GM23248 (cell line): ENCODE measurements around the gene RNLS. TPM values are rescaled to one million over a fixed set of nuclear protein-coding genes. Genes with fewer than 3 reads are reported as not detected.
A peak's percentile ranks its signal among the peaks of the same experiment; 100 is the strongest.

Experiments used
- DNase-seq: peaks from one replicate; pipeline ENCODE4 v3.0.0-alpha.2; 2015
- H2AFZ ChIP-seq: fragments of 200-600 bp; sonication (generic); 2 replicates; pipeline ENCODE4 v1.6.1; 2016; ENCODE audit warnings: antibody characterized with exemption
- H3F3A ChIP-seq: fragments of 200-600 bp; sonication (generic); 2 replicates; pipeline ENCODE4 v1.6.1; 2016; ENCODE audit warnings: mild to moderate bottlenecking, antibody characterized with exemption, mixed run types; ENCODE audit not compliant: insufficient read depth
- H3K27ac ChIP-seq: fragments of 200-600 bp; sonication (generic); 2 replicates; pipeline ENCODE4 v1.5.1; 2016; ENCODE audit warnings: mild to moderate bottlenecking
- H3K27me3 ChIP-seq: fragments of 200-600 bp; sonication (generic); replicated peaks from 2 replicates; pipeline ENCODE4 v1.6.1; 2016; ENCODE audit warnings: mild to moderate bottlenecking; ENCODE audit not compliant: insufficient read depth
- H3K36me3 ChIP-seq: fragments of 200-600 bp; sonication (generic); 2 replicates; pipeline ENCODE4 v1.6.1; 2016; ENCODE audit warnings: low read depth, mild to moderate bottlenecking
- H3K4me1 ChIP-seq: fragments of 200-600 bp; sonication (generic); 2 replicates; pipeline ENCODE4 v1.6.1; 2016; ENCODE audit warnings: mild to moderate bottlenecking; ENCODE audit not compliant: insufficient read depth
- H3K4me2 ChIP-seq: fragments of 200-600 bp; sonication (generic); one replicate; pipeline ENCODE4 v1.6.1; 2016; ENCODE audit warnings: mild to moderate bottlenecking; ENCODE audit not compliant: unreplicated experiment
- H3K4me3 ChIP-seq: fragments of 200-600 bp; sonication (generic); 2 replicates; pipeline ENCODE4 v1.5.1; 2016; ENCODE audit warnings: mild to moderate bottlenecking
- H3K79me2 ChIP-seq: fragments of 200-600 bp; sonication (generic); 2 replicates; pipeline ENCODE4 v1.6.1; 2016; ENCODE audit warnings: mild to moderate bottlenecking; ENCODE audit not compliant: insufficient read depth
- H3K9ac ChIP-seq: fragments of 200-600 bp; sonication (generic); 2 replicates; pipeline ENCODE4 v1.6.1; 2016; ENCODE audit warnings: mild to moderate bottlenecking
- H3K9me2 ChIP-seq: fragments of 200-600 bp; sonication (generic); 2 replicates; pipeline ENCODE4 v1.6.1; 2016; ENCODE audit warnings: mixed run types, mild to moderate bottlenecking, moderate library complexity; ENCODE audit not compliant: insufficient read depth
- H3K9me3 ChIP-seq: fragments of 200-600 bp; sonication (generic); one replicate; pipeline ENCODE4 v1.6.1; 2017; ENCODE audit warnings: low read depth
- H4K20me1 ChIP-seq: fragments of 200-600 bp; sonication (generic); 2 replicates; pipeline ENCODE4 v1.6.0; 2016; ENCODE audit not compliant: insufficient read depth
- EZH2 ChIP-seq: fragments of 200-600 bp; sonication (generic); IDR thresholded peaks from 2 replicates; pipeline ENCODE4 v1.6.1; 2018; ENCODE audit warnings: antibody characterized with exemption, mild to moderate bottlenecking; ENCODE audit not compliant: insufficient read depth, poor library complexity, severe bottlenecking
- EZH2phosphoT487 ChIP-seq: fragments of 200-600 bp; sonication (generic); IDR thresholded peaks from 2 replicates; pipeline ENCODE4 v1.6.1; 2018; ENCODE audit warnings: antibody characterized with exemption, moderate library complexity, mild to moderate bottlenecking, low read depth; ENCODE audit not compliant: insufficient read depth
- WGBS, 2 experiments: methylation state at CpG; one replicate each; pipeline ENCODE4 v1.1.6; 2015 to 2017; ENCODE audit warnings: low lambda C conversion rate in 2 of 2, low coverage in 1 of 2; ENCODE audit errors: missing lambda C conversion rate in 2 of 2; 5-methylcytosine and 5-hydroxymethylcytosine counted together
- in situ Hi-C: fragments of 300-500 bp; cut with MboI; formaldehyde crosslinking; loops from 2 replicates; pipeline ENCODE4 v1.15.0; 2020
- polyA plus RNA-seq: library from polyadenylated mRNA; unstranded; fragments of >200 nt; fragmentation: Nextera tagmentation; extraction: Ambion mirVana; gene quantifications from 2 replicates; pipeline ENCODE4 v1.2.1, GENCODE V29; 2016
- total RNA-seq: library from RNA; depleted of rRNA; stranded (reverse); fragments of >200 nt; shearing (Covaris generic); gene quantifications from 2 replicates; pipeline ENCODE4 v1.2.3, GENCODE V29; 2014

The RNLS gene
- total and polyA plus RNA-seq, 2 experiments from 2014 or later, result 11.5 to 23.1 TPM

DNA sequence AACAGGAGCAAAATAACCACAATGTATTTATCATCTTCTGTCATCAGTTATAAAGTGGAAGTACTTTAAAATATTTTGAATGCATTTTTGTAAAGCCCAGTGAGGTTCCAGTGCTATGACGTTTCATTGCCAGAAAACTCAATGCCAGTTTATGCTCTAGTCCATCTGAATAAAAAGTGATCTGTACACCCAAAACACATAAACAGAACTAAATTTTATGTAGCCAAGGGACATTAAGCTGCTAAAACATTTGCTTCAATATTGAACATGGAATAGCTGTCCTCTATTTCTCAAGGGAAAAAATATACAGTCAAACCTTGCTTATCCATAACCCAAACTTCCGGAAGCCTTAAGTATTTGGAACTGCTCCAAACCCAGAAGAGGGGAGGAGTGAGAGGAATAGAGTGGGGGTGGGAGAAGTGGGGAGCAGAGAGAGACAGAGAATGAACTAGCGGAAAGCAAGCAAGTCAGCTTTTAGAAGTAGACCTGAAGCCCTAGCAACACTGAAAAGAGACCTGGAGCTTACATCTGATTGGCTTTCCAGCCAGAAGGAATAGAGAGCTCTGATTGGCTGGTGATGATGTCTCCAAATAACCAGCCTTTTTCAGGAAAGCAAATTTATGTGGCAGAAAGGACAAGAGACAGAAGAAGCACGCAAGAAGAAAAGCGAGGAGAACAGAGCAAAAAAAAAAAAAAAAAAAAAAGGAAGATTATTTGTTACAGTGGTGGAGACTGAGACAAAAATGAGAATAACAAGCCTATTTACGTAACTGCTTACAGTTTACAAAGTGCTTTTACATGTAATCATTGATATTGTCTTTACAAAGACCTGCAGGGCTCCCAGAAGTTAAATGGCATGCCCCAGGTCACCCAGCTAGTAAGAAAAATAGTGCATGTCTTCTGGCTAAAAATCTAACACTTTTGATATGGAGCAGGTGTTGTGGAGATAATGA is 196.0 kb downstream of the RNLS start:
- in situ Hi-C loops, result no loop called here
- no peak overlapping the region for H3K4me3 ChIP-seq

GRCh38 chr10:88386204-88386788 is 196.8 kb downstream of the RNLS start:
- Histone ChIP-seq H3K4me3 (no peak overlapping the region), H3K36me3 (no peaks in the 10 kb centered on the region), H3K27me3 (no peaks in the 10 kb centered on the region), H3K79me2 (no peaks in the 10 kb centered on the region), H3K4me2 (peak overlapping the region; percentile 33), H4K20me1 (no peaks in the 10 kb centered on the region), H3K9ac (no peak overlapping the region), H3K9me2 (no peaks in the 10 kb centered on the region), H2AFZ (peak overlapping the region; percentile 43), H3K9me3 (no peaks in the 10 kb centered on the region), H3K27ac (no peak overlapping the region), H3F3A (no peaks in the 10 kb centered on the region), H3K4me1 (peaks cover 10% of the 10 kb centered on the region)
- TF ChIP-seq EZH2phosphoT487 (no peak), EZH2 (no peak)
- WGBS, 2 experiments, result 15 to 17% methylated on average over 3 of the region's 3 CpGs
- DNase-seq, result peak; percentile 7
- in situ Hi-C loops, result no loop called here

More for the DNA sequence above, 196.0 kb downstream of the RNLS start:
- Histone ChIP-seq H3K27ac (no peak overlapping the region), H4K20me1 (no peaks in the 10 kb centered on the region), H3K4me1 (peaks cover 10% of the 10 kb centered on the region), H3K4me2 (peak overlapping the region; percentile 33), H3F3A (no peaks in the 10 kb centered on the region), H2AFZ (peak overlapping the region; percentile 43), H3K9me3 (no peaks in the 10 kb centered on the region), H3K9me2 (no peaks in the 10 kb centered on the region), H3K36me3 (no peaks in the 10 kb centered on the region), H3K9ac (no peak overlapping the region), H3K27me3 (no peaks in the 10 kb centered on the region), H3K79me2 (no peaks in the 10 kb centered on the region)
- peak; percentile 60 for DNase-seq
- TF ChIP-seq EZH2, result no peak
- no peak for TF ChIP-seq EZH2phosphoT487
- WGBS, 2 experiments, result 39 to 43% methylated on average over 6 of the region's 6 CpGs

GRCh38 chr10:88385601-88386203 is 197.4 kb downstream of the RNLS start:
- H3K27ac ChIP-seq, result no peak overlapping the region
- no peaks in the 10 kb centered on the region for H3F3A ChIP-seq
- H3K4me2 ChIP-seq, result no peak overlapping the region
- no peaks in the 10 kb centered on the region for H3K79me2 ChIP-seq
- no peaks in the 10 kb centered on the region for H3K36me3 ChIP-seq
- DNase-seq, result no peak
- no peaks in the 10 kb centered on the region for H3K27me3 ChIP-seq
- no peak overlapping the region for H3K9ac ChIP-seq
- peaks cover 10% of the 10 kb centered on the region for H3K4me1 ChIP-seq
- no peak for TF ChIP-seq EZH2phosphoT487
- no peak for TF ChIP-seq EZH2
- H4K20me1 ChIP-seq, result no peaks in the 10 kb centered on the region
- in situ Hi-C loops, result no loop called here
- H2AFZ ChIP-seq, result no peak overlapping the region
- WGBS, 2 experiments, result 89 to 90% methylated on average over 11 of the region's 11 CpGs
- no peaks in the 10 kb centered on the region for H3K9me3 ChIP-seq
- H3K9me2 ChIP-seq, result no peaks in the 10 kb centered on the region
- H3K4me3 ChIP-seq, result no peak overlapping the region

GRCh38 chr10:88383276-88383675 is 199.8 kb downstream of the RNLS start:
- H4K20me1 ChIP-seq, result no peaks in the 10 kb centered on the region
- no peak for TF ChIP-seq EZH2phosphoT487
- TF ChIP-seq EZH2, result no peak
- no peak overlapping the region for H3K9ac ChIP-seq
- H3K4me3 ChIP-seq, result no peak overlapping the region
- H3K36me3 ChIP-seq, result no peaks in the 10 kb centered on the region
- no peaks in the 10 kb centered on the region for H3K9me2 ChIP-seq
- H3F3A ChIP-seq, result no peaks in the 10 kb centered on the region
- no peak overlapping the region for H3K27ac ChIP-seq
- in situ Hi-C loops, result no loop called here
- H3K27me3 ChIP-seq, result no peaks in the 10 kb centered on the region
- DNase-seq, result no peak
- H2AFZ ChIP-seq, result no peak overlapping the region
- peaks cover 19% of the 10 kb centered on the region for H3K4me1 ChIP-seq
- H3K9me3 ChIP-seq, result no peaks in the 10 kb centered on the region
- no peaks in the 10 kb centered on the region for H3K79me2 ChIP-seq
- 53 to 58% methylated on average over 1 of the region's 1 CpG for WGBS, 2 experiments
- no peak overlapping the region for H3K4me2 ChIP-seq
